NCI-H2107 (cell line): ENCODE data around the gene MELTF.
A peak's percentile ranks its signal among the peaks of the same experiment; 100 is the strongest.

Experiments
- DNase-seq: peaks from one replicate; lab custom pipeline; 2025; lab: John Stamatoyannopoulos, UW

MELTF gene

GRCh38 chr3:197010556-197011351 lies 18.9 kb downstream of the MELTF start:
- no peak for DNase-seq

DNA sequence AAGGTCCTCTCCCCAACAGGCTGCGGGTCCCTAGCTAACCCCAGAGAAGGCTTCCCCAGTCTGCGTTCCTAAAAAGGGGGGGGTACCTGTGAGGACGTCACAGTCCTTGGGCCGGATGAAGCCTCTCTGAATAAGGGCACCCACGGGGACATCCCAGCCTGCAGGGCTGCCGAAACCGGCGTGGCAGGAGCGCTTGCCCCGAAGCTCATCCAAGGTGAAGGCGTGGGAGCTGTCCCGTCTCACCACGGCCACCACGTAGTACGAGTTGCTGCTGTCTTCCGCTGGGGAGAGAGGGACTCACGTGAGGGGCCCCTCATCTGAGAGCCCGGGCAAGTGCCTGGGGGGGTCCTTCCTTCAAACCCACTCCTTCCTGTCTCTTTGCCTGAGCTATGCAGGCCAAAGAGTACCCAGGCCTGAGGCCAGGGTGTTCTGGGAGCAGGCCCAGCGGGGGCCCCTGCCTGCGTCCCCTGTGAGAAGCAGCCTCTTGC lies 20.0 kb downstream of the MELTF start:
- no peak for DNase-seq

DNA sequence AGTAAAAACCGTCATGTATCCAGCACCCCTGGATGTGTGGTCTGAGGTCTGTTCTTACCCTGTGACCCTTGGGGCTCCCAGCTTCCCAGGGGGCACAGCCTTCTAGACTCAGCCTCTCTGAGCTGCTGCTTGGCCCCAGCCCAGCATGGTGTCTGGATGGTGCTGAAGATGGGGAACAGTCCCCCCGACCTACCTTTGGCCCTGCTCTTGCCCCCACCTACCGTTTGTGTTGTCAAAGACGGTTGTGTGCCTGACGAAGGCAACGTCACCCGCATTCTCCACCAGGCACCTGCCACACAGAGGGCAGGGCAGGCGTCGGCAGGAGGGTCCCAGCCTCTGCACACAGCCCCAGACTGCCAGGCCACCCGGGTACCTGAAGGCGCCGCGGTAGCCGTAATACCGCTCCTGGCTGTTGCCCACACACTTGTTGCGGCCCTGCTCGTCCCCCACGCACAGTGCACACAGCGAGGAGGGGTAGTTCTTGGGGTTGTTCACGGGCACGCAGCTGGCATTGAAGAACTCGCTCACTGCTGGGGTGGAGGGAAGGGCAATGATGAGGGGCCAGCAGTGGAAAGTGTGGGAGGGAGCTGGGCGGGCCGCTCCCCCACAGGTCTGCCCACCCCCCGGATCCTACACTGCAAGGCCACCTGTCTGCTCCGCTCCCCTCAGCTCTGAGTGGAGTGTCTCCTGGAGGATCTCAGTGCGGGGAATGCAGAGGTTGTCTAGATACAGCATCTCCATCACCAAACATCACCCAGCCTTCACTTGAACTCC lies 21.0 kb downstream of the MELTF start:
- DNase-seq, result no peak

GRCh38 chr3:197007953-197008352 lies 21.7 kb downstream of the MELTF start:
- no peak for DNase-seq

DNA sequence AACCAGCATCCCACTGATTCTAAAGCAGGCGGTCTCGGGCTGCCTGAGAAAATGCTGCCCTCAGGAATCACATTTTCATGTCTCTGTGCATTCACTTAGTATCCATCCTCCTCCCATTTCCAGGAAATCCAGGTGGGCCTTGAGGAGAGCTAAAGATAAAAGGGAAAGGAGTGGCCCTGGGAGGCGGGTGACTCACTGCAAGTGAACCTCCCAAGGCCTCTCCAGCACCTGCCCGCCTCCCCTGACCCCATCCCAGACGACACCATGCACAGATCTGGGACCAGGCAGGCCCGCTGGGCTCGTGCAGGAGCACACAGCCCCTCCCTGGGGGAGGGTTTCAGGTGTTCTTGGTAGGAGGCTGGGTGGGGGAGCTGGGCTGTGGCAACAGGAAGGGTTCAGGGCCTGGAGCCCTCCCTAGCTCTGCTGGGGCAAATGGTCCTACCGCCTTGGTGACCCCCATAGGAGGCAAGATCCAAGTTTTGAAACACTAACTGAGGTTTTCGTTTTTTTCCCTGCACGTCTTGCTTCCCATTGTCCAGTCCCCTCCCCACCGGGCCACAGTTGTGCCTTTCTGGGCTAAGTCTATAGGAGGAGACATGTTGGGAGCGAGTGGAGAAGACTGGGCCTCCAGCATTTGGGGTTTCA lies 22.2 kb downstream of the MELTF start:
- no peak for DNase-seq

- no peak for DNase-seq
Observed at GRCh38 chr3:197006860-197007259, 22.8 kb downstream of the MELTF start.

GRCh38 chr3:197006446-197006845 lies 23.2 kb downstream of the MELTF start:
- DNase-seq, result no peak

GRCh38 chr3:197003461-197004385 lies 25.9 kb downstream of the MELTF start:
- DNase-seq, result peak; percentile 58

- DNase-seq, result peak; percentile 98
Observed at GRCh38 chr3:197002701-197003454, 26.7 kb downstream of the MELTF start.

DNA sequence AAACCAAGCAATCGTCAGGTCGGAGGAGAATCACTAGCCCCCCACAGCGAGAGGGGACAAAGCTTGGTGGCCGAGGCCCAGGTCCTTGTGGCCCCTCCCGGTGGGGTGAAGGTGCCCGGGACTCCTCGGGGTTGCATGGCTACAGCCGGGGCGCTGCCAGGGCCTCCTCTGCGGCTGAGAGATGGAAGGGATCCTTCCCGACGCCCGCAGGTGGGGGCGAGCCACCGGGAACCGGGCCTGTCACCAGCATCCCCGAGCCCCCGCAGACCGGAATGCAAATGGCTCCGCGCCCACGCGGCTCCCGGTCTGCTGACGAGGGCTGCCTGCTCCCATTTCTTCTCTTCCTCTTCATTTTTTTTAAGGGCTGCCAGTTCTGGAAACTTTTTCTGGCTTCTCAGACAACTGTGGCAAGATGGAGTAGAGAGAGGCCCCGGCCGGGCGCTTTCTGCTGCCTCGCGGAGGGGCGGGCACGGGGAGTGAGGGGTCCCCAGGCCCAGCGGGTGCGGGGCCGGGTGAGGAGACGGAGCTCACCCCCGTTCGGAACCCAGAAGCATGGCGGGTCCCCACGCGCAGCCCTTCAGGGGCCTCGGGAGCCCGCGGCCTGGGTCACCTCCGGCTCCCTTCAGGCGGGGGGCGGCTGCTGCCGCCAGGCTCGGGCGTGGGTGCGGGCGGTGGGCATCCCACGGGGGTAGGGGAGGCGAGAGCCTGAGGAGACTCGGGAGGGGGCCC lies 27.5 kb downstream of the MELTF start:
- no peak for DNase-seq

GRCh38 chr3:197001106-197001971 lies 28.3 kb downstream of the MELTF start:
- no peak for DNase-seq

DNA sequence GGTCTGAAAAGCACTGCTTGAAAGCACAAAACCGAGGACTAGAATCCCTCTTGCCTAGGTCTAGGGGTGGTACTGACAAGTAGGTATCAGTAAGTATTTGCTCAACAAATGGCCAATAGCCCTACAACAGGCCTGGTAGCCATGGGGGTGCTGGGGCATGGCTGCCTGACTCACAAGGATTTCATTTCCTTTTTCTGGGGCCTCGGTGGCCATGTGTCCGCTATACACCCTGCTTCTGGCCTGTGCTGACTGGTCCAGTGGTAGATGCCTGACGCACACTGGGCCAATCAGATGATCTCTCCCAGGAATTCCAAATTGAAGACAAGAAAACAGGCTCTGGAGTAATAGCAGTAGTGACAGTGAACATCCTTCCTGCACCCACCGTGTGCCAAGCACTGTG lies 29.4 kb downstream of the MELTF start:
- no peak for DNase-seq

GRCh38 chr3:196998966-196999760 lies 30.5 kb downstream of the MELTF start:
- DNase-seq, result no peak

DNA sequence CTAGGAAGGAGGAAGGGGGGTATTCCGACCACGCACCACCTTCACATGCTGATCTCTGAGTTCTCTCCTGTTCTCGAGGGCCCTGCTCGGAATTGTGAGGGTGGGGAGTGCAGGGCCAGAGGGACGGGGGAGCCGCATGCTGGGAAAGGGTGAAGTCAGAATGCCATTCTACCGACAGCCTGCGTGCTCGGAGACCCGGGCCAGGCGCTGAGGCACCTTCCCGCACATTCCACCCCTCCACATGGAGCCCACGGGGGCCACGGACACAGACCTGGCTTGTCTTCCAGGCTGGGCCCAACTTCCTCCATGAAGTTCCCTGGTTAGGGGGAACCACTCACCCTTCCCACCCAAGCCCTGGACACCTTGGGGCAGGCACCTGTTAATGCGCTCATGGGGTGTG lies 32.3 kb downstream of the MELTF start:
- DNase-seq, result no peak

DNA sequence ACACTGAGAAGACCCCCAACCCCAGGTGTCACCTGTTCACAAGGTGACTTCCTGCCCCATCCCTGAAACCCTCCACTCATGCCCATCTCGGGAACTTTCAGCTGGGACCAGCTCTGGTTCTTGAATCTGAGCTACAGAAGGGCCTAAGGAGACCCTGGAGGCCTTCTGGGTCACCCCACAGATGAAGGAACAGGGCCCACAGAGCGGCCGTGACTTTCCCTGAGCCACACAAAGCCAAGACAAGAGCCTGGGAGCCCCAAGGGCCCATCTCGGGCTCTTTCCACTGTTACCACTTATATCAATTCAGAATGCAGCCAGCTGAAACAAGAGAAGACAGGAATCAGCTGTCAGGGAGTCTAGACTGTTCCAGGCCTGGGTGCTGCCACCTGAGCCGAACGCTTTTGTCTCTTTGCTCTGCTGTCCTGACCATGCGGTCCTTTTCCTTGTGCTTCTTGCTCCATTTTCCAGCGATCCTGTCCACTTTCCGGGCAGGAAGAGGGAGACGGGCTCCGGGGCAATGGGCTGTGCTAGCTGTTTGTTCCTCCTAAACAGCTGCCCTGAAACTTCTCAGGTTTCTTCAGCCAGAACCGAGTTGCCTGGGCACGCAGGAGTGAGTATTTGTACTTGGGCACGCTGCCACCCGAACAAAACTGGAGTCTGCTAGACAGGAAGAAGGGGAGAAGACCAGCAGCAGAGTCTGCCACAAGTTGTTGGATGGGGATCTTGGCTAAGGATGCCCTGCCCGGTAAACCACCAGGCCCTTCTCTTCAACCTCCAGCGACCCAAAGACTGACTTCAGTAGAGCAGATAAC lies 33.0 kb downstream of the MELTF start:
- peak; percentile 85 for DNase-seq

GRCh38 chr3:196995646-196996355 lies 33.8 kb downstream of the MELTF start:
- peak; percentile 87 for DNase-seq

DNA sequence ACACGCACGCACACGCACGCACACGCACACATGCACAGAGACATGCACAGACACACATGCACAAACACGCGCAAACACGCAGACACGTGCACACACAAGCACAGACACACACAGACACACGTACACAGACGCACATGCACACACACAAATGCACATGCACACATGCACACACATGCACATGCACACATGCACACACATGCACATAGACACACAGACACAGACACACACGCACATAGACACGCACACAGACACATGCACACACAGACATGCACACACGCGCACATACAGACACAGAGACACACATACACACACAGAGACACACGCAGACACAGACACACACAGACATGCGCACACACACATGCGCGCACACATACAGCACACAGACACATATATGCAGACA lies 34.6 kb downstream of the MELTF start:
- DNase-seq, result no peak
